GM12875 (cell line): ENCODE data around the gene OLFML3.
"Not testable (repeated sequence)": the region's sequence is repeated elsewhere in the genome, so short reads cannot be mapped to it uniquely, and the experiment has no call there.

Experiments
- H3K4me3 ChIP-seq: one replicate; pipeline ENCODE4 v1.5.1; 2011; ENCODE audit warnings: low read depth, low read length, control low read depth
- CTCF ChIP-seq: IDR thresholded peaks from 2 replicates; pipeline ENCODE4 v1.5.1; 2011; ENCODE audit warnings: low read depth, mild to moderate bottlenecking, control low read depth, inconsistent platforms, low read length, moderate library complexity, borderline replicate concordance; ENCODE audit not compliant: insufficient read depth

The OLFML3 gene

DNA sequence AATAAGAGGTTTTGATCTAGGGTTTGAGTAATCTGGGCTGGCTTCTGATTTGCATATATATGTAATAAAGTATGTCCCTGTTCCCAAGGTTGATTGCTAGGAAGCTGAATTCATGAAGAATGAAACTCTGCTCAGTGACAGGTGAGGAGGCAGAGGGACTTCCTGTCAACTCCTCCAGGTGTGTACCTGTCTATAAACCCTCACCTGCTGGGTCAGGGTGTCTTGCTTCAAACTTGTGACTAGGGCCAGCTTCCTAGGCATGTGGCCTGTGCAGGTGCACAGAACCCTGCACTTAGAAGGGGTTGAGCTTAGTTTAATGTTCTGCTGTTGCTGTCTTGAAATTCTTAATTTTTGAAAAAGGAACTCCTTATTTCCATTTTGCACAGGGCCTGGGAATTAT is 21.1 kb downstream of the OLFML3 start:
- no peak for TF ChIP-seq CTCF
- H3K4me3 ChIP-seq, result no peak overlapping the region

GRCh38 chr1:114002492-114003239 is 23.4 kb downstream of the OLFML3 start:
- TF ChIP-seq CTCF, result no peak
- H3K4me3 ChIP-seq, result no peak overlapping the region

- no peak overlapping the region for H3K4me3 ChIP-seq
- no peak for TF ChIP-seq CTCF
Observed at GRCh38 chr1:114003431-114003830, 24.2 kb downstream of the OLFML3 start.

DNA sequence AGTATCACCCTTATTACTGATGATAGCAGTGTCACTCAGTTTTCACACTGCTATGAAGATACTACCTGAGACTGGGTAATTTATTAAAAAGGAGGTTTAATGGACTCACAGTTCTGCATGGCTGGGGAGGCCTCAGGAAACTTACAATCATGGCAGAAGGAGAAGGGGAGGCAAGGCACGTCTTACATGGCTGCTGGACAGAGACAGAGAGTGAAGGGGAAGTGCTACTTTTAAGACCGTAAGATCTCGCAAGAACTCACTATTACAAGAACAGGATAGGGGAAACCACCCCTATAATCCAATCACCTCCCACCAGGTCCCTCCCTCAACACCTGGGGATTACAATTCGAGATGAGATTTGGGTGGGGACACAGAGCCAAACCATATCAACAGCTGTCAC is 27.6 kb downstream of the OLFML3 start:
- H3K4me3 ChIP-seq, result not testable (repeated sequence)

DNA sequence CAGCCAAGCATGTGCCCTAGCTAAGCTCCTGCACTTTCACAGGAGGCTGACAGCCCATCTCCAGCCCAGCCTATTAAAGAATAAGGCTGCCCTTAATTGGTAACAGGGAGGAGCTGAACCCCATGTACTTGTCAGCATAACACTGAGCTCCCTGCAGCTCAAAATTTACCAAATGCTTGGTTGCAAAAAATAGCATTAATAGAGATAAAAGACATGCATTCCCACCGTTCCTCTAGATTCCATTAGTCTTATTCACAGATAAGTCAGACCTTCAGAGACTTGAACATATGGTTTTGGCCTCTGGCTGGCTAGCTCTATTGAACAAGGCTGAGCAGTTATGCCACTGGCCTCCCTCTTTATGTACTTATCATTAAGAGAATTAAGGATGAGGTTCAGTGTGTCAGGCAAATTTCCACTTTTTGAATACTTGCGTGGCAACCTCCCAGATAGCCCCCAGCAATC is 29.2 kb downstream of the OLFML3 start:
- H3K4me3 ChIP-seq, result no peak overlapping the region
- TF ChIP-seq CTCF, result no peak

DNA sequence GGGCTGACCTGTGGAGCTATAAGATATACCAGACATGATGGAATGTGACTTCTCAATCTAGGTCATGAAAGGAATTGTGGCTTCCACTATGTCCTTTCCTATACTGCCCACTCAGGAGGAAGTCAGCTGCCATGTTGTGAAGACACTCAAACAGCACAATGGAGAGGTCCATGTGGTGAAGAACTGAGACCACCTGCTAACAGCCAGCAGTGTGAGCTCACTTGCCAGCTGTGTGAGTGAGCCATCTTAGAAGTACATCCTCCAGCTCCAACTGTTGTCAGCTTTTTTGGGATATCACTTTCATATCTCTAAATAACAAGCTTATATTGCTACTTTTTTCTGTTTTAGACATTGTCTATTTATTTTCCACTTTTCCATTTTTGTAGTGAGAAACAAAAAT is 29.7 kb downstream of the OLFML3 start:
- no peak for TF ChIP-seq CTCF
- H3K4me3 ChIP-seq, result no peak overlapping the region

DNA sequence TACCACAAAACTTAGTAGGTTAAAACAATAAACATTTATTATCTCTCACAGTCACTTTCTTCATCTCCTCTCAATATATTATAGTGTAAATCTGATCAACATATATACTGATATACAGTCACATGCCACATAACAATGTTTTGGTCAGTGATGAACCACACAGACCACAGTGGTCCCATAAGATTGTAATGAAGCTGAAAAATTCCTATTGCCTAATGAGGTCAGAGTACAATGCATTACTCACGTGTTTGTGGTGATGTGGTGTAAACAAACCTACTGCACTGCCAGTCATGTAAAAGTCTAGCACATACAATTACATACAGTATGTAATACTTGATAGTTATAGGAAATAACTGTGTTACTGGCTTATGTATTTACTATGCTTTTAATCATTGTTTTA is 30.1 kb downstream of the OLFML3 start:
- no peak overlapping the region for H3K4me3 ChIP-seq
- no peak for TF ChIP-seq CTCF
